ENCODE data around the gene SLC8A3. TPM values are rescaled to one million over a fixed set of nuclear protein-coding genes. Genes with fewer than 3 reads are reported as not detected.

The SLC8A3 gene
- total and polyA plus RNA-seq, 12 donors, result 0.01 to 0.26 (median 0.14) TPM; not detected in 4

- intact Hi-C loops (cut with DNase I), result no loop called here
- H3K36me3 ChIP-seq, result no peaks in the 10 kb centered on the region
- no peaks in the 10 kb centered on the region for H3K9me3 ChIP-seq
- peaks cover 0 to 23% (median 3%) of the 10 kb centered on the region in 7 donors for H3K27me3 ChIP-seq
- no peak overlapping the region for H3K27ac ChIP-seq
- 71 to 75% methylated on average over 4 of the region's 4 CpGs for WGBS, 2 donors
- ATAC-seq (no peak), DNase-seq (no peak)
- H3K4me3 ChIP-seq, result no peak overlapping the region
- H3K4me1 ChIP-seq, result no peaks in the 10 kb centered on the region
- no peak for TF ChIP-seq CTCF (IDR thresholded peaks at IDR 0.05)
These were observed 26.4 kb downstream of the SLC8A3 start for GRCh38 chr14:70162358-70162757.

- no peak for TF ChIP-seq CTCF (IDR thresholded peaks at IDR 0.05)
- Histone ChIP-seq H3K4me1 (no peaks in the 10 kb centered on the region), H3K9me3 (no peaks in the 10 kb centered on the region), H3K4me3 (no peak overlapping the region), H3K27me3 (peaks cover 0 to 41% (median 21%) of the 10 kb centered on the region in 7 donors), H3K36me3 (no peaks in the 10 kb centered on the region), H3K27ac (no peak overlapping the region)
- DNase-seq (no peak), ATAC-seq (no peak)
- intact Hi-C loops (cut with DNase I), result no loop called here
- WGBS, 2 donors, result 72 to 77% methylated on average over 3 of the region's 3 CpGs
These were observed 32.2 kb downstream of the SLC8A3 start for GRCh38 chr14:70156592-70156991.

GRCh38 chr14:70152704-70153103 is 36.0 kb downstream of the SLC8A3 start:
- H3K36me3 ChIP-seq, result no peaks in the 10 kb centered on the region
- 26 to 31% methylated on average over 4 of the region's 4 CpGs for WGBS, 2 donors
- no peak for TF ChIP-seq CTCF (IDR thresholded peaks at IDR 0.05)
- H3K9me3 ChIP-seq, result no peaks in the 10 kb centered on the region
- peaks cover 0 to 47% (median 21%) of the 10 kb centered on the region in 7 donors for H3K27me3 ChIP-seq
- H3K4me1 ChIP-seq, result no peaks in the 10 kb centered on the region
- no peak for ATAC-seq
- no peak overlapping the region for H3K4me3 ChIP-seq
- no peak for DNase-seq
- intact Hi-C loops (cut with DNase I), result no loop called here
- H3K27ac ChIP-seq, result no peak overlapping the region

- 77 to 79% methylated on average over 3 of the region's 3 CpGs for WGBS, 2 donors
- DNase-seq (no peak), ATAC-seq (no peak)
- Histone ChIP-seq H3K36me3 (no peaks in the 10 kb centered on the region), H3K27ac (no peak overlapping the region), H3K4me3 (no peak overlapping the region), H3K27me3 (peaks cover 0 to 46% (median 14%) of the 10 kb centered on the region in 7 donors), H3K4me1 (no peaks in the 10 kb centered on the region), H3K9me3 (no peaks in the 10 kb centered on the region)
- TF ChIP-seq CTCF (IDR thresholded peaks at IDR 0.05), result no peak
- intact Hi-C loops (cut with DNase I), result no loop called here
These were observed 36.7 kb downstream of the SLC8A3 start for GRCh38 chr14:70152081-70152480.

Data from heart right ventricle (tissue), 16 donors.